Parathyroid adenoma (tissue), 2 donors: Measurements from ENCODE around the gene ARHGAP10.
A peak's percentile ranks its signal among the peaks of the same experiment; 100 is the strongest.

Experiments
- H2AFZ ChIP-seq: fragments of 300-600 bp; sonication (generic); one replicate; pipeline ENCODE4 v1.7.0; 2017; ENCODE audit warnings: antibody characterized with exemption, mild to moderate bottlenecking
- H3K27ac ChIP-seq: fragments of 300-600 bp; sonication (generic); one replicate; pipeline ENCODE4 v1.7.0; 2017
- H3K27me3 ChIP-seq: fragments of 300-600 bp; sonication (generic); one replicate; pipeline ENCODE4 v1.7.0; 2017; ENCODE audit warnings: low read length; ENCODE audit not compliant: control insufficient read depth, insufficient read depth
- H3K36me3 ChIP-seq: fragments of 300-600 bp; sonication (generic); one replicate; pipeline ENCODE4 v1.7.0; 2017; ENCODE audit warnings: low read length; ENCODE audit not compliant: control insufficient read depth, insufficient read depth
- H3K4me1 ChIP-seq: fragments of 300-600 bp; sonication (generic); one replicate; pipeline ENCODE4 v1.7.0; 2017; ENCODE audit warnings: control low read depth
- H3K4me2 ChIP-seq: fragments of 300-600 bp; sonication (generic); one replicate; pipeline ENCODE4 v1.7.0; 2017; ENCODE audit warnings: low read length
- H3K4me3 ChIP-seq: fragments of 300-600 bp; sonication (generic); one replicate; pipeline ENCODE4 v1.7.0; 2017; ENCODE audit warnings: low read depth, low read length
- H3K79me2 ChIP-seq: fragments of 300-600 bp; sonication (generic); one replicate; pipeline ENCODE4 v1.7.0; 2017; ENCODE audit warnings: control low read depth
- H3K9ac ChIP-seq: fragments of 300-600 bp; sonication (generic); one replicate; pipeline ENCODE4 v1.7.0; 2017; ENCODE audit warnings: mild to moderate bottlenecking
- H3K9me3 ChIP-seq: fragments of 300-600 bp; sonication (generic); one replicate; pipeline ENCODE4 v1.7.0; 2017; ENCODE audit warnings: low read length; ENCODE audit not compliant: control insufficient read depth
- CTCF ChIP-seq: fragments of 300-600 bp; sonication (generic); IDR thresholded peaks from one replicate; pipeline ENCODE4 v1.7.0; 2017; ENCODE audit warnings: antibody characterized with exemption, mild to moderate bottlenecking
- donor health status: primary hyperparathyroidism.

The ARHGAP10 gene

GRCh38 chr4:147929746-147930145, 197.9 kb downstream of the ARHGAP10 start:
- no peaks in the 10 kb centered on the region for H3K27me3 ChIP-seq
- H3K27ac ChIP-seq, result no peak overlapping the region
- no peak overlapping the region for H3K4me2 ChIP-seq
- no peaks in the 10 kb centered on the region for H3K4me1 ChIP-seq
- no peak for TF ChIP-seq CTCF
- H2AFZ ChIP-seq, result no peak overlapping the region
- H3K36me3 ChIP-seq, result no peaks in the 10 kb centered on the region
- no peaks in the 10 kb centered on the region for H3K9me3 ChIP-seq
- no peak overlapping the region for H3K9ac ChIP-seq
- H3K4me3 ChIP-seq, result no peak overlapping the region
- no peaks in the 10 kb centered on the region for H3K79me2 ChIP-seq

GRCh38 chr4:147933316-147933715, 201.4 kb downstream of the ARHGAP10 start:
- Histone ChIP-seq H3K36me3 (no peaks in the 10 kb centered on the region), H3K79me2 (no peaks in the 10 kb centered on the region), H3K4me3 (no peak overlapping the region), H3K9me3 (no peaks in the 10 kb centered on the region), H3K27me3 (no peaks in the 10 kb centered on the region), H3K4me1 (no peaks in the 10 kb centered on the region), H2AFZ (no peak overlapping the region), H3K9ac (no peak overlapping the region), H3K27ac (no peak overlapping the region), H3K4me2 (no peak overlapping the region)
- peak; percentile 13 for TF ChIP-seq CTCF

- Histone ChIP-seq H3K4me1 (no peaks in the 10 kb centered on the region), H3K27me3 (no peaks in the 10 kb centered on the region), H3K4me3 (no peak overlapping the region), H3K36me3 (no peaks in the 10 kb centered on the region), H3K9me3 (no peaks in the 10 kb centered on the region), H3K27ac (no peak overlapping the region), H3K9ac (no peak overlapping the region), H3K4me2 (no peak overlapping the region), H2AFZ (no peak overlapping the region), H3K79me2 (no peaks in the 10 kb centered on the region)
- TF ChIP-seq CTCF, result no peak
These were observed 201.9 kb downstream of the ARHGAP10 start for GRCh38 chr4:147933779-147934178.

GRCh38 chr4:147938496-147938895, 206.6 kb downstream of the ARHGAP10 start:
- Histone ChIP-seq H3K4me3 (no peak overlapping the region), H3K27me3 (no peaks in the 10 kb centered on the region), H3K79me2 (no peaks in the 10 kb centered on the region), H3K4me2 (no peak overlapping the region), H3K9me3 (no peaks in the 10 kb centered on the region), H3K4me1 (no peaks in the 10 kb centered on the region), H3K36me3 (no peaks in the 10 kb centered on the region), H3K9ac (no peak overlapping the region), H3K27ac (no peak overlapping the region), H2AFZ (no peak overlapping the region)
- TF ChIP-seq CTCF, result no peak

GRCh38 chr4:147940171-147940570, 208.3 kb downstream of the ARHGAP10 start:
- Histone ChIP-seq H3K27ac (no peak overlapping the region), H3K36me3 (no peaks in the 10 kb centered on the region), H3K9me3 (no peaks in the 10 kb centered on the region), H3K4me1 (no peaks in the 10 kb centered on the region), H2AFZ (no peak overlapping the region), H3K79me2 (no peaks in the 10 kb centered on the region), H3K4me2 (no peak overlapping the region), H3K4me3 (no peak overlapping the region), H3K27me3 (no peaks in the 10 kb centered on the region), H3K9ac (no peak overlapping the region)
- TF ChIP-seq CTCF, result no peak
